H1 (cell line): Measurements from ENCODE around the gene BEAN1. TPM values are rescaled to one million over a fixed set of nuclear protein-coding genes. Genes with fewer than 3 reads are reported as not detected.

Experiments used
- CTCF ChIA-PET: fragments of 300-600 bp; sonication (Branson Sonifier 250); formaldehyde crosslinking; loops from one replicate; lab custom pipeline; 2021; ENCODE audit not compliant: partially characterized antibody; lab: Charles Lee
- POLR2A ChIA-PET: fragments of 300-600 bp; sonication (Branson Sonifier 250); formaldehyde crosslinking; loops from one replicate; lab custom pipeline; 2021; ENCODE audit warnings: inconsistent platforms; ENCODE audit not compliant: partially characterized antibody; lab: Charles Lee
- DNase-seq, 2 experiments: peaks; one replicate each; pipeline versions ENCODE4 v3.0.0 to v3.0.0-alpha.2; 2010 to 2022; ENCODE audit warnings: low spot score in 2 of 2, low read depth in 1 of 2, mixed read lengths in 1 of 2
- FAIRE-seq: peaks from 2 replicates; lab custom pipeline; 2011; peaks lifted over from hg19 to GRCh38; lab: Jason Lieb, UNC
- H2AFZ ChIP-seq: 2 replicates; pipeline ENCODE4 v1.8.1; 2012; ENCODE audit warnings: low read length, inconsistent platforms
- H2AK5ac ChIP-seq: 2 replicates; pipeline ENCODE4 v1.6.1; 2013; ENCODE audit warnings: low read depth, low read length
- H2BK120ac ChIP-seq: replicated peaks from 2 replicates; pipeline ENCODE3; 2013; ENCODE audit warnings: low read depth, low read length, inconsistent platforms
- H2BK12ac ChIP-seq: 2 replicates; pipeline ENCODE4 v1.6.1; 2013; ENCODE audit warnings: low read depth, low read length
- H2BK15ac ChIP-seq: 2 replicates; pipeline ENCODE4 v1.6.1; 2013; ENCODE audit warnings: low read length
- H2BK20ac ChIP-seq: 2 replicates; pipeline ENCODE4 v1.6.1; 2013; ENCODE audit warnings: low read length
- H2BK5ac ChIP-seq: 2 replicates; pipeline ENCODE4 v1.6.1; 2013; ENCODE audit warnings: low read depth, low read length
- H3K14ac ChIP-seq: 2 replicates; pipeline ENCODE4 v1.6.1; 2013; ENCODE audit warnings: inconsistent platforms; ENCODE audit not compliant: insufficient read length
- H3K18ac ChIP-seq: 2 replicates; pipeline ENCODE4 v1.6.1; 2013; ENCODE audit warnings: low read length; ENCODE audit errors: extremely low read depth
- H3K23ac ChIP-seq: 2 replicates; pipeline ENCODE4 v1.6.1; 2013; ENCODE audit warnings: inconsistent platforms; ENCODE audit not compliant: insufficient read length
- H3K23me2 ChIP-seq: 2 replicates; pipeline ENCODE4 v1.6.1; 2013; ENCODE audit warnings: low read depth, low read length
- H3K27ac ChIP-seq: 2 replicates; pipeline ENCODE4 v1.6.1; 2011; ENCODE audit warnings: low read depth, low read length, inconsistent platforms
- H3K27me3 ChIP-seq, 4 experiments: replicated peaks in 1 of 4; 1 replicate in 1 of 4; 2 replicates in 3 of 4; pipeline versions ENCODE4 v1.6.1 to v1.8.1; 2011 to 2013; ENCODE audit warnings: low read length in 3 of 4, mild to moderate bottlenecking in 3 of 4, inconsistent platforms in 2 of 4, mixed read lengths in 2 of 4, moderate library complexity in 1 of 4; ENCODE audit not compliant: control insufficient read depth in 3 of 4, insufficient read depth in 3 of 4; ENCODE audit errors: extremely low read depth in 1 of 4
- H3K36me3 ChIP-seq, 4 experiments: 2 replicates each; pipeline versions ENCODE4 v1.6.1 to v1.8.1; 2011 to 2013; ENCODE audit warnings: mild to moderate bottlenecking in 4 of 4, low read length in 3 of 4, moderate library complexity in 2 of 4, control low read depth in 1 of 4, inconsistent platforms in 1 of 4; ENCODE audit not compliant: insufficient read depth in 4 of 4, control insufficient read depth in 2 of 4
- H3K4ac ChIP-seq: replicated peaks from 2 replicates; pipeline ENCODE3; 2013; ENCODE audit warnings: low read length, low read depth, mixed read lengths, inconsistent platforms; ENCODE audit not compliant: insufficient read length
- H3K4me1 ChIP-seq, 4 experiments: replicated peaks in 1 of 4; 1 replicate in 1 of 4; 2 replicates in 3 of 4; pipeline versions ENCODE4 v1.6.1 to v1.8.1; 2011 to 2013; ENCODE audit warnings: low read length in 3 of 4, inconsistent platforms in 2 of 4, mixed read lengths in 1 of 4; ENCODE audit not compliant: insufficient read depth in 4 of 4, control insufficient read depth in 3 of 4
- H3K4me2 ChIP-seq, 2 experiments: 2 replicates each; pipeline versions ENCODE4 v1.6.1 to v1.8.1; 2011 to 2013; ENCODE audit warnings: low read depth in 2 of 2, low read length in 2 of 2, control low read depth in 1 of 2, inconsistent platforms in 1 of 2, mild to moderate bottlenecking in 1 of 2; ENCODE audit not compliant: insufficient read depth in 1 of 2
- H3K4me3 ChIP-seq, 4 experiments: fragments of 200-600, 300-600 bp in 1 of 4; sonication (generic), shearing (Covaris generic), sonication (Bioruptor Twin) in 1 of 4; 2 replicates each; pipeline versions ENCODE4 v1.5.1 to v1.8.1; 2011 to 2016; ENCODE audit warnings: low read length in 4 of 4, low read depth in 3 of 4, control low read depth in 2 of 4, inconsistent platforms in 2 of 4, mild to moderate bottlenecking in 2 of 4, mixed read lengths in 1 of 4, moderate library complexity in 1 of 4; ENCODE audit not compliant: insufficient read depth in 2 of 4; ENCODE audit errors: extremely low read depth in 1 of 4
- H3K56ac ChIP-seq: replicated peaks from 2 replicates; pipeline ENCODE3; 2013; ENCODE audit warnings: low read depth, mild to moderate bottlenecking, mixed read lengths, low read length, inconsistent platforms; ENCODE audit not compliant: insufficient read length
- H3K79me1 ChIP-seq: 2 replicates; pipeline ENCODE4 v1.6.1; 2013; ENCODE audit warnings: low read depth, low read length, control low read depth
- H3K79me2 ChIP-seq, 2 experiments: 2 replicates each; pipeline versions ENCODE4 v1.6.1 to v1.8.1; 2012 to 2013; ENCODE audit warnings: low read length in 2 of 2, mild to moderate bottlenecking in 2 of 2, inconsistent platforms in 1 of 2; ENCODE audit not compliant: insufficient read depth in 2 of 2, control insufficient read depth in 1 of 2
- H3K9ac ChIP-seq, 4 experiments: replicated peaks in 1 of 4; 1 replicate in 1 of 4; 2 replicates in 3 of 4; pipeline versions ENCODE4 v1.6.1 to v1.8.1; 2011 to 2013; ENCODE audit warnings: low read depth in 3 of 4, low read length in 3 of 4, control low read depth in 2 of 4, mild to moderate bottlenecking in 2 of 4, moderate library complexity in 2 of 4, inconsistent platforms in 1 of 4; ENCODE audit errors: extremely low read depth in 1 of 4
- H3K9me3 ChIP-seq, 2 experiments: 2 replicates each; pipeline versions ENCODE4 v1.6.1 to v1.8.1; 2012 to 2013; ENCODE audit warnings: mild to moderate bottlenecking in 2 of 2, moderate library complexity in 2 of 2, control low read depth in 1 of 2, inconsistent platforms in 1 of 2, low read depth in 1 of 2, low read length in 1 of 2, mixed read lengths in 1 of 2; ENCODE audit not compliant: insufficient read depth in 2 of 2
- H4K20me1 ChIP-seq, 2 experiments: replicated peaks in 1 of 2; 2 replicates each; pipeline versions ENCODE3 to v1.8.1; 2011 to 2013; ENCODE audit warnings: inconsistent platforms in 2 of 2, low read length in 2 of 2, mild to moderate bottlenecking in 1 of 2; ENCODE audit not compliant: insufficient read depth in 2 of 2, control insufficient read depth in 1 of 2
- H4K5ac ChIP-seq: 2 replicates; pipeline ENCODE4 v1.6.1; 2013; ENCODE audit warnings: low read length, low read depth, mixed read lengths, inconsistent platforms; ENCODE audit not compliant: insufficient read length
- H4K8ac ChIP-seq: 2 replicates; pipeline ENCODE4 v1.8.0; 2013; ENCODE audit warnings: mild to moderate bottlenecking, moderate library complexity, low read length, inconsistent platforms; ENCODE audit not compliant: insufficient read depth; ENCODE audit errors: extremely low read depth
- H4K91ac ChIP-seq: replicated peaks from 2 replicates; pipeline ENCODE3; 2013; ENCODE audit warnings: low read length, mixed read lengths, inconsistent platforms; ENCODE audit not compliant: insufficient read length
- GABPA ChIP-seq: IDR thresholded peaks from 2 replicates; pipeline ENCODE4 v1.6.1; 2011; ENCODE audit warnings: mild to moderate bottlenecking, low read length, moderate library complexity, borderline replicate concordance; ENCODE audit not compliant: insufficient read depth
- GTF2F1 ChIP-seq: IDR thresholded peaks from 2 replicates; pipeline ENCODE4 v1.6.1; 2012; ENCODE audit warnings: low read depth, low read length, improper control_type of control experiment, borderline replicate concordance
- NANOG ChIP-seq: IDR thresholded peaks from 2 replicates; pipeline ENCODE4 v1.6.1; 2011; ENCODE audit warnings: low read length, low read depth, mild to moderate bottlenecking, inconsistent platforms; ENCODE audit not compliant: insufficient read depth, poor library complexity, severe bottlenecking
- RAD21 ChIP-seq, 2 experiments: IDR thresholded peaks in 1 of 2; conservative IDR thresholded peaks in 1 of 2; 2 replicates each; pipeline ENCODE4 v1.6.1; 2011; ENCODE audit warnings: low read depth in 2 of 2, low read length in 2 of 2, improper control_type of control experiment in 1 of 2, inconsistent platforms in 1 of 2, mild to moderate bottlenecking in 1 of 2, moderate library complexity in 1 of 2
- SP4 ChIP-seq: IDR thresholded peaks from 2 replicates; pipeline ENCODE4 v1.6.1; 2012; ENCODE audit warnings: low read length, inconsistent platforms
- WGBS, 2 experiments: shearing (Covaris generic) in 1 of 2; methylation state at CpG; one replicate each; pipeline versions ENCODE4 v1.1.6 to v1.1.7; 2013 to 2015; ENCODE audit warnings: low lambda C conversion rate in 2 of 2, mixed read lengths in 2 of 2, inconsistent platforms in 1 of 2, low coverage in 1 of 2, missing lambda C conversion rate in 1 of 2; ENCODE audit not compliant: insufficient replicate concordance in 2 of 2, insufficient coverage in 1 of 2, insufficient read length in 1 of 2; ENCODE audit errors: extremely low coverage in 1 of 2, missing lambda C conversion rate in 1 of 2; 5-methylcytosine and 5-hydroxymethylcytosine counted together
- polyA plus RNA-seq, 7 experiments: library from polyadenylated mRNA; depleted of rRNA in 3 of 7; stranded (reverse) in 5 of 7; unstranded in 2 of 7; fragments of >200 nt in 5 of 7; fragments of 200-250 nt in 2 of 7; gene quantifications; 1 replicate in 5 of 7; 2 replicates in 1 of 7; 4 replicates in 1 of 7; pipeline versions ENCODE4 v1.2.1 to v1.2.3, GENCODE V29; 2011 to 2013; ENCODE audit warnings: missing spikeins in 2 of 7, mixed read lengths in 2 of 7
- total RNA-seq: library from RNA; stranded (reverse); fragmentation: NEBNext Ultra II Directional; extraction: Animal tissue kit (Norgen Biotek cat#: 25700); gene quantifications from 2 replicates; pipeline ENCODE4 v1.2.1, GENCODE V29; 2021
- TF ChIP-seq, protein P1 (sequence below): IDR thresholded peaks from 2 replicates; pipeline ENCODE4 v1.6.1; 2012; ENCODE audit warnings: inconsistent platforms
- TF ChIP-seq, protein P2 (sequence below), 3 experiments: IDR thresholded peaks; 1 replicate in 2 of 3; 2 replicates in 1 of 3; pipeline versions ENCODE4 v1.5.1 to v1.6.1; 2011; ENCODE audit warnings: low read length in 3 of 3, mild to moderate bottlenecking in 3 of 3, inconsistent platforms in 2 of 3, low read depth in 1 of 3, moderate library complexity in 1 of 3; ENCODE audit not compliant: insufficient read depth in 1 of 3; ENCODE audit errors: control extremely low read depth in 1 of 3

The BEAN1 gene
- total and polyA plus RNA-seq, 2 of the 8 experiments (the other 6 are each of a cell fraction or from before 2014, with no cell fraction given), result 0.08 TPM; not detected in 1

DNA sequence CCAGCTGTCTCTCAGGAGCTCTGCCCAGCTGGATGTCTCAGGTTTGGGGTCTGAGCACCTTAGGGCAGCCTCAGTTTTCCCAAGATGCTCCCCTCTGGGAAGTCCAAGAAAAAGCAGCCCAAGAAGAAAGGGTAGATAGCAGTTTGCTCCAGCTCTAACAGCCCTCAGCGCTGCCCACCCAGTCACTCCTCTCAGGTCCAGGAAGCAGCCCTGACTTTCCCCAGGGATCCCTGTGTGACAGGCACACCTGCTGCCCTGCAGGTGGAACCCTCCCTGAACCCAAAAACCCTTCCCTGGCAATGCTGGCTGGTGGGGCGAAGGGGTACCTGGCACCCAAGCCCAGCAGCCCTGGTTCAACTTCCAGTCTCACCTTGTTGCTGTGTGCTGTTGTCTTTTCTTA is 48.1 kb downstream of the BEAN1 start:
- WGBS, 2 experiments, result 81% methylated on average over 2 of the region's 2 CpGs; no CpG with 5 or more reads in 1 of the 2 experiments
- no peak for TF ChIP-seq SP4
- no peak for TF ChIP-seq GABPA
- TF ChIP-seq, protein P1, sequence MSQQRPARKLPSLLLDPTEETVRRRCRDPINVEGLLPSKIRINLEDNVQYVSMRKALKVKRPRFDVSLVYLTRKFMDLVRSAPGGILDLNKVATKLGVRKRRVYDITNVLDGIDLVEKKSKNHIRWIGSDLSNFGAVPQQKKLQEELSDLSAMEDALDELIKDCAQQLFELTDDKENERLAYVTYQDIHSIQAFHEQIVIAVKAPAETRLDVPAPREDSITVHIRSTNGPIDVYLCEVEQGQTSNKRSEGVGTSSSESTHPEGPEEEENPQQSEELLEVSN, result no peak
- TF ChIP-seq, protein P2, sequence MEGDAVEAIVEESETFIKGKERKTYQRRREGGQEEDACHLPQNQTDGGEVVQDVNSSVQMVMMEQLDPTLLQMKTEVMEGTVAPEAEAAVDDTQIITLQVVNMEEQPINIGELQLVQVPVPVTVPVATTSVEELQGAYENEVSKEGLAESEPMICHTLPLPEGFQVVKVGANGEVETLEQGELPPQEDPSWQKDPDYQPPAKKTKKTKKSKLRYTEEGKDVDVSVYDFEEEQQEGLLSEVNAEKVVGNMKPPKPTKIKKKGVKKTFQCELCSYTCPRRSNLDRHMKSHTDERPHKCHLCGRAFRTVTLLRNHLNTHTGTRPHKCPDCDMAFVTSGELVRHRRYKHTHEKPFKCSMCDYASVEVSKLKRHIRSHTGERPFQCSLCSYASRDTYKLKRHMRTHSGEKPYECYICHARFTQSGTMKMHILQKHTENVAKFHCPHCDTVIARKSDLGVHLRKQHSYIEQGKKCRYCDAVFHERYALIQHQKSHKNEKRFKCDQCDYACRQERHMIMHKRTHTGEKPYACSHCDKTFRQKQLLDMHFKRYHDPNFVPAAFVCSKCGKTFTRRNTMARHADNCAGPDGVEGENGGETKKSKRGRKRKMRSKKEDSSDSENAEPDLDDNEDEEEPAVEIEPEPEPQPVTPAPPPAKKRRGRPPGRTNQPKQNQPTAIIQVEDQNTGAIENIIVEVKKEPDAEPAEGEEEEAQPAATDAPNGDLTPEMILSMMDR (IDR thresholded peaks at IDR 0.05; ENCODE audit: control extremely low read depth in 1 of 3, insufficient read depth in 1 of 3, low read depth in 1 of 3, low read length in 3 of 3), result no peak
- TF ChIP-seq GTF2F1, result no peak
- TF ChIP-seq NANOG, result no peak
- TF ChIP-seq RAD21 (IDR thresholded peaks at IDR 0.05 in 1 of 2, conservative IDR thresholded peaks at IDR 0.05 in 1 of 2; ENCODE audit: low read depth in 2 of 2, low read length in 2 of 2), result no peak

More for the DNA sequence above, 48.1 kb downstream of the BEAN1 start:
- Histone ChIP-seq H3K79me2 (no peaks in the 10 kb centered on the region), H4K20me1 (no peaks in the 10 kb centered on the region), H4K5ac (no peak overlapping the region), H3K79me1 (no peaks in the 10 kb centered on the region), H3K4me1 (peaks cover 0 to 7% (median 2%) of the 10 kb centered on the region in 4 experiments; a peak in 4 of 7 replicates), H2AK5ac (no peak overlapping the region), H2BK5ac (no peak overlapping the region), H3K14ac (no peak overlapping the region), H2BK20ac (no peak overlapping the region), H4K91ac (no peak overlapping the region), H2AFZ (no peak overlapping the region), H3K23ac (no peak overlapping the region), H3K4me2 (no peak overlapping the region), H4K8ac (no peak overlapping the region), H3K9ac (no peak overlapping the region), H3K56ac (no peak overlapping the region), H3K27ac (no peak overlapping the region), H3K36me3 (no peaks in the 10 kb centered on the region), H3K4ac (no peak overlapping the region), H3K27me3 (peaks cover 0 to 3% (median 0%) of the 10 kb centered on the region in 4 experiments; a peak in 1 of 7 replicates), H3K23me2 (peaks cover under 1% of the 10 kb centered on the region; the same call in 1 of the 2 replicates), H2BK12ac (no peak overlapping the region), H3K9me3 (no peaks in the 10 kb centered on the region), H3K18ac (no peak overlapping the region), H2BK120ac (no peak overlapping the region), H2BK15ac (no peak overlapping the region), H3K4me3 (no peak overlapping the region)
- ChIA-PET POLR2A (interaction anchor here (0.8 kb wide), 1 partner anchor 45 kb away, joined by 3 read pairs; no protein-coding TSS in a partner anchor), CTCF (interaction anchor here (0.5 to 15.3 kb wide), 20 partner anchors 9 to 1366 kb away, joined by 3 to 226 read pairs (median 5); partner anchors contain the start of genes BEAN1 and CMTM2)
- FAIRE-seq (no peak), DNase-seq (no peak)
